Mesothelial cell of epicardium (in vitro differentiated cells): ENCODE results near the gene ITGB8. TPM values are rescaled to one million over a fixed set of nuclear protein-coding genes. Genes with fewer than 3 reads are reported as not detected.

Experiments
- DNase-seq, 2 experiments: peaks; one replicate each; pipeline ENCODE4 v3.0.0; 2021; ENCODE audit warnings: low spot score in 2 of 2; ENCODE audit not compliant: unreplicated experiment in 2 of 2
- H3K27ac Mint-ChIP-seq: 2 replicates; pipeline ENCODE4 v1.8.0; 2021; ENCODE audit warnings: mixed read lengths
- H3K27me3 Mint-ChIP-seq: 2 replicates; pipeline ENCODE4 v1.8.0; 2021; ENCODE audit warnings: low read depth, mixed read lengths
- H3K36me3 Mint-ChIP-seq: 2 replicates; pipeline ENCODE4 v1.8.0; 2021; ENCODE audit warnings: mixed read lengths
- H3K4me1 Mint-ChIP-seq: 2 replicates; pipeline ENCODE4 v1.8.0; 2021; ENCODE audit warnings: mixed read lengths
- H3K4me3 Mint-ChIP-seq: 2 replicates; pipeline ENCODE4 v1.8.0; 2021; ENCODE audit warnings: mild to moderate bottlenecking, moderate library complexity, mixed read lengths
- H3K9me3 Mint-ChIP-seq: 2 replicates; pipeline ENCODE4 v1.8.0; 2021; ENCODE audit warnings: mixed read lengths
- CTCF ChIP-seq: fragments of 200-600 bp; sonication (generic); IDR thresholded peaks from one replicate; pipeline ENCODE4 v1.5.0; 2021; ENCODE audit warnings: antibody characterized with exemption; ENCODE audit not compliant: unreplicated experiment
- total RNA-seq: library from RNA; stranded (reverse); gene quantifications from 3 replicates; pipeline ENCODE4 v1.2.1, GENCODE V29; 2021

The ITGB8 gene
- total RNA-seq, 1 donor from 2014 or later: 15.6 TPM

GRCh38 chr7:20344396-20344795, 13.7 kb downstream of the ITGB8 start:
- no peak for DNase-seq
- Mint-ChIP-seq H3K4me3 (no peak overlapping the region), H3K27ac (no peak overlapping the region), H3K36me3 (peaks cover 14% of the 10 kb centered on the region), H3K9me3 (peaks cover 14% of the 10 kb centered on the region), H3K27me3 (no peaks in the 10 kb centered on the region), H3K4me1 (peaks cover 9% of the 10 kb centered on the region)
- TF ChIP-seq CTCF: no peak

- Mint-ChIP-seq H3K4me3 (no peak overlapping the region), H3K27ac (no peak overlapping the region), H3K36me3 (peaks cover 11% of the 10 kb centered on the region), H3K4me1 (peaks cover 13% of the 10 kb centered on the region), H3K9me3 (peaks cover 14% of the 10 kb centered on the region), H3K27me3 (no peaks in the 10 kb centered on the region)
- no peak for TF ChIP-seq CTCF
- DNase-seq: no peak
Measured at GRCh38 chr7:20346577-20346976, 15.9 kb downstream of the ITGB8 start.

GRCh38 chr7:20347680-20348079, 17.0 kb downstream of the ITGB8 start:
- Mint-ChIP-seq H3K36me3 (peaks cover 11% of the 10 kb centered on the region), H3K4me1 (peaks cover 24% of the 10 kb centered on the region), H3K27ac (no peak overlapping the region), H3K4me3 (no peak overlapping the region), H3K9me3 (peaks cover 14% of the 10 kb centered on the region), H3K27me3 (no peaks in the 10 kb centered on the region)
- DNase-seq: no peak
- no peak for TF ChIP-seq CTCF

- no peaks in the 10 kb centered on the region for H3K27me3 Mint-ChIP-seq
- peaks cover 14% of the 10 kb centered on the region for H3K9me3 Mint-ChIP-seq
- peaks cover 28% of the 10 kb centered on the region for H3K4me1 Mint-ChIP-seq
- no peak for TF ChIP-seq CTCF
- no peak overlapping the region for H3K27ac Mint-ChIP-seq
- no peak overlapping the region for H3K4me3 Mint-ChIP-seq
- peaks cover 11% of the 10 kb centered on the region for H3K36me3 Mint-ChIP-seq
- DNase-seq: no peak
Measured at GRCh38 chr7:20348125-20348807, 17.6 kb downstream of the ITGB8 start.

GRCh38 chr7:20350518-20350951, 19.8 kb downstream of the ITGB8 start:
- no peaks in the 10 kb centered on the region for H3K27me3 Mint-ChIP-seq

More at GRCh38 chr7:20350518-20350951, 19.8 kb downstream of the ITGB8 start:
- peak overlapping the region; percentile 78 for H3K27ac Mint-ChIP-seq
- H3K9me3 Mint-ChIP-seq: peaks cover 14% of the 10 kb centered on the region
- H3K4me3 Mint-ChIP-seq: no peak overlapping the region
- H3K36me3 Mint-ChIP-seq: peaks cover 11% of the 10 kb centered on the region
- no peak for TF ChIP-seq CTCF
- no peak for DNase-seq
- H3K4me1 Mint-ChIP-seq: peaks cover 33% of the 10 kb centered on the region
